ENCODE data around the gene ITIH3. TPM values are rescaled to one million over a fixed set of nuclear protein-coding genes. Genes with fewer than 3 reads are reported as not detected.
A peak's percentile ranks its signal among the peaks of the same experiment; 100 is the strongest.

ITIH3 gene
- polyA plus RNA-seq, 1 of the 3 experiments (the other 2 are of a cell fraction): 4.3 TPM

- TF ChIP-seq FOSL2 (IDR thresholded peaks at IDR 0.05; ENCODE audit: borderline replicate concordance, low read depth): no peak
- TF ChIP-seq YY1 (IDR thresholded peaks at IDR 0.05; ENCODE audit: low read depth): no peak
- TF ChIP-seq RAD21 (IDR thresholded peaks at IDR 0.05; ENCODE audit: low read length): no peak
- no peak for TF ChIP-seq GABPA (IDR thresholded peaks at IDR 0.05; ENCODE audit: low read depth)
- no peak for TF ChIP-seq CTCF (IDR thresholded peaks at IDR 0.05)
These were observed 3.9 kb downstream of the ITIH3 start (continued) for GRCh38 chr3:52798376-52798977.

- H3K79me2 ChIP-seq (ENCODE audit: insufficient read depth): no peaks in the 10 kb centered on the region
- H3F3A ChIP-seq (replicated peaks; ENCODE audit: insufficient read depth): peaks cover 3% of the 10 kb centered on the region
- H2AFZ ChIP-seq (ENCODE audit: low read depth): no peak overlapping the region
- no peak overlapping the region for H3K4me3 ChIP-seq (ENCODE audit: low read depth in 2 of 2, low read length in 1 of 2)
- ChIA-PET POLR2A (no interaction called here), CTCF (interaction anchor here (0.7 to 2.1 kb wide), 7 partner anchors 8 to 211 kb away, joined by 3 to 5 read pairs (median 5); no protein-coding TSS in a partner anchor)
- H3K9ac ChIP-seq: no peak overlapping the region
- TF ChIP-seq CTCF (IDR thresholded peaks at IDR 0.05): peak; percentile 49
- TF ChIP-seq NRF1 (IDR thresholded peaks at IDR 0.05; ENCODE audit: low read depth, low read length): no peak
- no peaks in the 10 kb centered on the region for H3K27me3 ChIP-seq (ENCODE audit: insufficient read depth)
- H4K20me1 ChIP-seq (ENCODE audit: insufficient read depth): no peaks in the 10 kb centered on the region
- no peak overlapping the region for H3K27ac ChIP-seq (ENCODE audit: low read depth in 2 of 2, low read length in 1 of 2)
- no peaks in the 10 kb centered on the region for H3K9me2 ChIP-seq
- H3K9me3 ChIP-seq: no peaks in the 10 kb centered on the region
- no peak overlapping the region for H3K4me2 ChIP-seq
- DNase-seq: peak; percentile 59
- H3K36me3 ChIP-seq (replicated peaks in 1 of 2; ENCODE audit: control insufficient read depth in 1 of 2, insufficient read depth in 2 of 2, low read length in 1 of 2): no peaks in the 10 kb centered on the region
- no peaks in the 10 kb centered on the region; a peak in 2 of 4 replicates for H3K4me1 ChIP-seq (ENCODE audit: control insufficient read depth in 1 of 2, insufficient read depth in 2 of 2, low read depth in 1 of 2, low read length in 1 of 2)
- 58% methylated on average over 7 of the region's 14 CpGs for WGBS (ENCODE audit: low lambda C conversion rate)
These were observed 4.4 kb downstream of the ITIH3 start for GRCh38 chr3:52798978-52799476.

GRCh38 chr3:52800079-52800478 lies 5.5 kb downstream of the ITIH3 start:
- Histone ChIP-seq H3K9ac (no peak overlapping the region), H3K4me1 (ENCODE audit: control insufficient read depth in 1 of 2, insufficient read depth in 2 of 2, low read depth in 1 of 2, low read length in 1 of 2) (no peaks in the 10 kb centered on the region; a peak in 2 of 4 replicates), H3K36me3 (replicated peaks in 1 of 2; ENCODE audit: control insufficient read depth in 1 of 2, insufficient read depth in 2 of 2, low read length in 1 of 2) (no peaks in the 10 kb centered on the region), H3K9me3 (no peaks in the 10 kb centered on the region), H2AFZ (ENCODE audit: low read depth) (no peak overlapping the region), H3K27ac (ENCODE audit: low read depth in 2 of 2, low read length in 1 of 2) (no peak overlapping the region), H3K9me2 (no peaks in the 10 kb centered on the region), H3K4me3 (ENCODE audit: low read depth in 2 of 2, low read length in 1 of 2) (no peak overlapping the region), H3K27me3 (ENCODE audit: insufficient read depth) (no peaks in the 10 kb centered on the region), H3F3A (replicated peaks; ENCODE audit: insufficient read depth) (peaks cover 3% of the 10 kb centered on the region), H4K20me1 (ENCODE audit: insufficient read depth) (no peaks in the 10 kb centered on the region), H3K4me2 (no peak overlapping the region), H3K79me2 (ENCODE audit: insufficient read depth) (no peaks in the 10 kb centered on the region)
- POLR2A ChIA-PET: no interaction called here
- CTCF ChIA-PET: interaction anchor here (1.6 to 2.1 kb wide), 2 partner anchors 9 to 15 kb away, joined by 5 read pairs; no protein-coding TSS in a partner anchor
- WGBS (ENCODE audit: low lambda C conversion rate): 83% methylated on average over 7 of the region's 7 CpGs
- no peak for DNase-seq
- no peak for TF ChIP-seq ELF1 (IDR thresholded peaks at IDR 0.05)
- TF ChIP-seq FOSL2 (IDR thresholded peaks at IDR 0.05; ENCODE audit: borderline replicate concordance, low read depth): no peak
- TF ChIP-seq MXI1 (IDR thresholded peaks at IDR 0.05; ENCODE audit: low read depth, low read length): no peak
- TF ChIP-seq TCF12 (IDR thresholded peaks at IDR 0.05): no peak
- TF ChIP-seq IRF3 (IDR thresholded peaks at IDR 0.05; ENCODE audit: low read depth, low read length): no peak
- no peak for TF ChIP-seq TEAD4 (IDR thresholded peaks at IDR 0.05; ENCODE audit: borderline replicate concordance, insufficient read depth)
- no peak for TF ChIP-seq TAF1 (IDR thresholded peaks at IDR 0.05; ENCODE audit: borderline replicate concordance, low read depth, low read length)
- no peak for TF ChIP-seq RAD21 (IDR thresholded peaks at IDR 0.05; ENCODE audit: low read length)
- no peak for TF ChIP-seq REST (IDR thresholded peaks at IDR 0.05; ENCODE audit: low read depth, low read length)
